H1 (cell line): ENCODE data around the gene CHD3. TPM values are rescaled to one million over a fixed set of nuclear protein-coding genes. Genes with fewer than 3 reads are reported as not detected.

ENCODE experiments used
- JUN ChIP-seq: IDR thresholded peaks from 2 replicates; pipeline ENCODE4 v1.6.1; 2011; ENCODE audit warnings: low read depth, mild to moderate bottlenecking, improper control_type of control experiment, low read length
- POLR2A ChIP-seq, 2 experiments: IDR thresholded peaks; 1 replicate in 1 of 2; 2 replicates in 1 of 2; pipeline ENCODE4 v1.6.1; 2011; ENCODE audit warnings: low read depth in 2 of 2, low read length in 2 of 2, mild to moderate bottlenecking in 2 of 2; ENCODE audit errors: control extremely low read depth in 1 of 2
- SAP30 ChIP-seq: fragments of 300-600 bp; sonication (generic); IDR thresholded peaks from 2 replicates; pipeline ENCODE4 v1.7.1; 2012; ENCODE audit warnings: low read length, moderate library complexity, mild to moderate bottlenecking, inconsistent platforms; ENCODE audit not compliant: insufficient read depth, insufficient replicate concordance
- SIN3A ChIP-seq, 2 experiments: IDR thresholded peaks in 1 of 2; conservative IDR thresholded peaks in 1 of 2; 2 replicates each; pipeline ENCODE4 v1.6.1; 2011 to 2012; ENCODE audit warnings: low read length in 2 of 2, improper control_type of control experiment in 1 of 2, low read depth in 1 of 2, mild to moderate bottlenecking in 1 of 2
- polyA plus RNA-seq, 7 experiments: library from polyadenylated mRNA; depleted of rRNA in 3 of 7; stranded (reverse) in 5 of 7; unstranded in 2 of 7; fragments of >200 nt in 5 of 7; fragments of 200-250 nt in 2 of 7; gene quantifications; 1 replicate in 5 of 7; 2 replicates in 1 of 7; 4 replicates in 1 of 7; pipeline versions ENCODE4 v1.2.1 to v1.2.3, GENCODE V29; 2011 to 2013; ENCODE audit warnings: missing spikeins in 2 of 7, mixed read lengths in 2 of 7
- total RNA-seq: library from RNA; stranded (reverse); fragmentation: NEBNext Ultra II Directional; extraction: Animal tissue kit (Norgen Biotek cat#: 25700); gene quantifications from 2 replicates; pipeline ENCODE4 v1.2.1, GENCODE V29; 2021

Gene CHD3
- total and polyA plus RNA-seq, 2 of the 8 experiments (the other 6 are each of a cell fraction or from before 2014, with no cell fraction given) = 12.3 to 12.9 TPM

DNA sequence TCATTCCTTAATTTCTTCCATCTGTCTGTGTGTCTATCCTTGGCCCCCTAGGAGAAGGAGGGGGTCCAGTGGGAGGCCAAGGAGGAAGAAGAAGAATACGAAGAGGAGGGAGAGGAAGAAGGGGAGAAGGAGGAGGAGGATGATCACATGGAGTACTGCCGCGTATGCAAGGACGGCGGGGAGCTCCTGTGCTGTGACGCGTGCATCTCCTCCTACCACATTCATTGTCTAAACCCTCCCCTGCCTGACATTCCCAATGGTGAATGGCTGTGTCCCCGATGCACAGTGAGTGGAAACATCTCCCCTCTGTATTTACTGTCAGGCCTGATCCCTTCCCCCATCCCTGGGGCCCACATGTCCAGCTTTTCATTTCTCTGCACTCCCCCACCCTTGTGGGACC, 6.3 kb downstream of the CHD3 start (continued):
- no peak for TF ChIP-seq POLR2A (IDR thresholded peaks at IDR 0.05; ENCODE audit: control extremely low read depth in 1 of 2, low read depth in 2 of 2, low read length in 2 of 2)
- TF ChIP-seq JUN = no peak
- TF ChIP-seq SIN3A (conservative IDR thresholded peaks at IDR 0.05 in 1 of 2, IDR thresholded peaks at IDR 0.05 in 1 of 2; ENCODE audit: low read depth in 1 of 2, low read length in 2 of 2) = no peak
- no peak for TF ChIP-seq SAP30
